Right lobe of liver (tissue), 6 donors: Measurements from ENCODE around the gene PLG. TPM values are rescaled to one million over a fixed set of nuclear protein-coding genes. Genes with fewer than 3 reads are reported as not detected.
"Not testable (repeated sequence)": the region's sequence is repeated elsewhere in the genome, so short reads cannot be mapped to it uniquely, and the experiment has no call there.

Experiments used
- ATAC-seq, 4 donors: fragments of 200-7000 bp; cut with Tn5 transposase; one replicate each; pipeline ENCODE4 v1.9.1; 2020; ENCODE audit warnings: mild to moderate bottlenecking in 4 of 4, moderate library complexity in 4 of 4
- DNase-seq, 3 donors: peaks; one replicate each; pipeline ENCODE4 v3.0.0-alpha.2; 2020
- H3K27ac ChIP-seq, 3 donors: fragments of 200-600 bp; one replicate each; pipeline ENCODE4 v1.8.0; 2022
- H3K27me3 ChIP-seq, 2 donors: fragments of 200-600 bp; one replicate each; pipeline ENCODE4 v1.8.0; 2022
- H3K36me3 ChIP-seq, 4 donors: fragments of 200-600 bp; sonication (generic) in 1 of 4; one replicate each; pipeline versions ENCODE4 v1.5.1 to v1.8.0; 2017 to 2022; ENCODE audit warnings: control low read depth in 1 of 4
- H3K4me1 ChIP-seq, 4 donors: fragments of 200-600 bp; sonication (generic) in 1 of 4; one replicate each; pipeline versions ENCODE4 v1.5.1 to v1.8.0; 2017 to 2022; ENCODE audit warnings: control low read depth in 1 of 4
- H3K4me3 ChIP-seq, 3 donors: fragments of 200-600 bp; one replicate each; pipeline ENCODE4 v1.8.0; 2022
- H3K9me3 ChIP-seq, 4 donors: fragments of 200-600 bp; sonication (generic) in 1 of 4; one replicate each; pipeline versions ENCODE4 v1.5.1 to v1.8.0; 2017 to 2022; ENCODE audit warnings: control low read depth in 1 of 4
- POLR2A ChIP-seq: fragments of 450-650 bp; IDR thresholded peaks from one replicate; pipeline ENCODE4 v1.6.1; 2017; ENCODE audit warnings: antibody characterized with exemption, mild to moderate bottlenecking
- WGBS: methylation state at CpG from one replicate; pipeline ENCODE4 v1.1.6; 2018; ENCODE audit warnings: low coverage, low lambda C conversion rate; ENCODE audit not compliant: insufficient coverage; ENCODE audit errors: missing lambda C conversion rate; 5-methylcytosine and 5-hydroxymethylcytosine counted together
- intact Hi-C, 2 donors: fragments of 100-400 bp; cut with DNase I; formaldehyde crosslinking; loops; one replicate each; pipeline versions ENCODE4 v1.11.2 to v1.14.1; 2022
- total RNA-seq, 6 experiments: library from RNA; depleted of rRNA in 2 of 6; stranded (reverse); fragments of >200 nt in 2 of 6; fragmentation: NEBNext Ultra II Directional in 3 of 6; extraction: Animal tissue kit (Norgen Biotek cat#: 25700) in 3 of 6; gene quantifications; one replicate each; pipeline versions ENCODE4 v1.1.0 to v1.2.4, GENCODE V29; 2016 to 2023
- TF ChIP-seq, protein P1 (sequence below), 4 donors: fragments of 200-600 bp in 3 of 4; fragments of 450-650 bp in 1 of 4; IDR thresholded peaks; one replicate each; pipeline versions ENCODE4 v1.5.1 to v1.8.0; 2016 to 2022; ENCODE audit warnings: antibody characterized with exemption in 4 of 4, mild to moderate bottlenecking in 2 of 4
- donor health status: DM: no; HTN: yes; CAD: no.
- donor health status: DM: no; HTN: no; CAD: no.
- donor health status: DM: no; HTN: no; CAD: no.
- donor health status: DM: no; HTN: yes; CAD: no.
- donor health status: DM: no; HTN: yes; CAD: no.

The PLG gene
- total RNA-seq, 6 experiments from 2014 or later, result 756 to 3,432 (median 1,885) TPM

GRCh38 chr6:160774399-160774798 lies 72.4 kb downstream of the PLG start:
- Histone ChIP-seq H3K27ac (no peak overlapping the region), H3K36me3 (no peaks in the 10 kb centered on the region), H3K4me1 (no peaks in the 10 kb centered on the region), H3K4me3 (no peak overlapping the region), H3K27me3 (no peaks in the 10 kb centered on the region), H3K9me3 (no peaks in the 10 kb centered on the region)
- ATAC-seq (no peak), DNase-seq (no peak)
- no peak for TF ChIP-seq POLR2A
- TF ChIP-seq, protein P1, sequence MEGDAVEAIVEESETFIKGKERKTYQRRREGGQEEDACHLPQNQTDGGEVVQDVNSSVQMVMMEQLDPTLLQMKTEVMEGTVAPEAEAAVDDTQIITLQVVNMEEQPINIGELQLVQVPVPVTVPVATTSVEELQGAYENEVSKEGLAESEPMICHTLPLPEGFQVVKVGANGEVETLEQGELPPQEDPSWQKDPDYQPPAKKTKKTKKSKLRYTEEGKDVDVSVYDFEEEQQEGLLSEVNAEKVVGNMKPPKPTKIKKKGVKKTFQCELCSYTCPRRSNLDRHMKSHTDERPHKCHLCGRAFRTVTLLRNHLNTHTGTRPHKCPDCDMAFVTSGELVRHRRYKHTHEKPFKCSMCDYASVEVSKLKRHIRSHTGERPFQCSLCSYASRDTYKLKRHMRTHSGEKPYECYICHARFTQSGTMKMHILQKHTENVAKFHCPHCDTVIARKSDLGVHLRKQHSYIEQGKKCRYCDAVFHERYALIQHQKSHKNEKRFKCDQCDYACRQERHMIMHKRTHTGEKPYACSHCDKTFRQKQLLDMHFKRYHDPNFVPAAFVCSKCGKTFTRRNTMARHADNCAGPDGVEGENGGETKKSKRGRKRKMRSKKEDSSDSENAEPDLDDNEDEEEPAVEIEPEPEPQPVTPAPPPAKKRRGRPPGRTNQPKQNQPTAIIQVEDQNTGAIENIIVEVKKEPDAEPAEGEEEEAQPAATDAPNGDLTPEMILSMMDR (IDR thresholded peaks at IDR 0.05), result no peak
- intact Hi-C loops, result no loop called here
- 73% methylated on average over 4 of the region's 4 CpGs for WGBS

GRCh38 chr6:160775792-160776580 lies 73.9 kb downstream of the PLG start:
- Histone ChIP-seq H3K36me3 (no peaks in the 10 kb centered on the region), H3K9me3 (no peaks in the 10 kb centered on the region), H3K27me3 (no peaks in the 10 kb centered on the region), H3K4me3 (no peak overlapping the region), H3K4me1 (no peaks in the 10 kb centered on the region), H3K27ac (no peak overlapping the region)
- DNase-seq (no peak), ATAC-seq (no peak)
- TF ChIP-seq, protein P1 (IDR thresholded peaks at IDR 0.05), result no peak
- no peak for TF ChIP-seq POLR2A
- 74% methylated on average over 6 of the region's 6 CpGs for WGBS
- intact Hi-C loops, result no loop called here

GRCh38 chr6:160779095-160779494 lies 77.1 kb downstream of the PLG start:
- ATAC-seq, H3K36me3 ChIP-seq, H3K27ac ChIP-seq, DNase-seq, H3K4me1 ChIP-seq, H3K9me3 ChIP-seq, intact Hi-C loops, H3K27me3 ChIP-seq, H3K4me3 ChIP-seq: not testable (repeated sequence)
- WGBS, result 91% methylated on average over 6 of the region's 6 CpGs

DNA sequence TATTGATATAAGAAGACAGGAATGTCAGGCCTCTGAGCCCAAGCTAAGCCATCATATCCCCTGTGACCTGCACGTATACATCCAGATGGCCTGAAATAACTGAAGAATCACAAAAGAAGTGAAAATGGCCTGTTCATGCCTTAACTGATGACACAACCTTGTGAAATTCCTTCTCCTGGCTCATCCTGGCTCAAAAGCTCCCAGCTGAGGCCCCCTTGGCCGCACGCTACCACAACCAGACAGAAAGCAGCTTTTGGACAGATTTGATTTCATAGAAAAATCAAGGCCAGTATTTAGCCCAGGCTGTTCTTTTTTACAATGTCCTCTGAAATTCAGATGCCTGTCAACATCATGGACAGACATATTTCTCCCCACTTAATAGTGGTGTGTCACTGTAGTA lies 78.6 kb downstream of the PLG start:
- intact Hi-C loops, DNase-seq, H3K27ac ChIP-seq, H3K27me3 ChIP-seq, H3K36me3 ChIP-seq, H3K4me3 ChIP-seq, H3K9me3 ChIP-seq, ATAC-seq, H3K4me1 ChIP-seq: not testable (repeated sequence)
- WGBS, result 95% methylated on average over 3 of the region's 3 CpGs

- no peak for DNase-seq
Measured at GRCh38 chr6:160781298-160781697, 79.3 kb downstream of the PLG start.

More at GRCh38 chr6:160781298-160781697, 79.3 kb downstream of the PLG start:
- Histone ChIP-seq H3K4me3 (no peak overlapping the region), H3K27me3 (no peaks in the 10 kb centered on the region), H3K36me3 (no peaks in the 10 kb centered on the region), H3K27ac (no peak overlapping the region), H3K9me3 (no peaks in the 10 kb centered on the region), H3K4me1 (no peaks in the 10 kb centered on the region)
- 71% methylated on average over 4 of the region's 4 CpGs for WGBS
- intact Hi-C loops, result no loop called here
- no peak for ATAC-seq
- TF ChIP-seq, protein P1 (IDR thresholded peaks at IDR 0.05), result no peak
- no peak for TF ChIP-seq POLR2A
